Adrenal gland (tissue), 12 donors: ENCODE results near the gene LDAF1. TPM values are rescaled to one million over a fixed set of nuclear protein-coding genes. Genes with fewer than 3 reads are reported as not detected.

ENCODE experiments used
- DNase-seq, 7 donors: peaks; one replicate each; pipeline ENCODE4 v3.0.0-alpha.2; 2019 to 2020
- H3K27ac ChIP-seq, 5 donors: fragments of 200-600 bp; sonication (generic) in 4 of 5; 1 replicate in 3 of 5; 2 replicates in 2 of 5; pipeline versions ENCODE4 v1.5.1 to v1.8.0; 2016 to 2020; ENCODE audit warnings: mild to moderate bottlenecking in 1 of 5
- H3K27me3 ChIP-seq: fragments of 200-600 bp; 2 replicates; pipeline ENCODE4 v1.8.0; 2021
- H3K36me3 ChIP-seq, 2 donors: fragments of 200-600 bp; replicated peaks in 1 of 2; 1 replicate in 1 of 2; 2 replicates in 1 of 2; pipeline versions ENCODE4 v1.5.1 to v1.8.0; 2018 to 2022
- H3K4me1 ChIP-seq, 2 donors: fragments of 200-600 bp; replicated peaks in 1 of 2; 1 replicate in 1 of 2; 2 replicates in 1 of 2; pipeline versions ENCODE4 v1.5.1 to v1.8.0; 2018 to 2021
- H3K4me3 ChIP-seq, 4 donors: fragments of 200-600 bp; sonication (generic) in 3 of 4; one replicate each; pipeline ENCODE4 v1.5.1; 2016 to 2018
- H3K9me3 ChIP-seq, 3 donors: fragments of 200-600 bp; sonication (generic) in 1 of 3; replicated peaks in 1 of 3; 1 replicate in 2 of 3; 2 replicates in 1 of 3; pipeline versions ENCODE4 v1.5.1 to v1.8.0; 2016 to 2021
- CTCF ChIP-seq, 6 experiments: fragments of 450-650 bp in 4 of 6; fragments of 200-600 bp in 2 of 6; sonication (generic) in 1 of 6; IDR thresholded peaks; 1 replicate in 5 of 6; 2 replicates in 1 of 6; pipeline versions ENCODE4 v1.5.1 to v1.8.0; 2016 to 2021; ENCODE audit warnings: antibody characterized with exemption in 6 of 6, mild to moderate bottlenecking in 2 of 6, moderate library complexity in 1 of 6
- POLR2A ChIP-seq, 2 donors: fragments of 450-650 bp; IDR thresholded peaks; one replicate each; pipeline ENCODE4 v1.6.1; 2017; ENCODE audit warnings: antibody characterized with exemption in 2 of 2, mild to moderate bottlenecking in 2 of 2, moderate library complexity in 1 of 2
- WGBS, 4 donors: extraction: QIAGEN DNeasy Blood & Tissue Kit in 2 of 4; methylation state at CpG; one replicate each; pipeline versions ENCODE4 v1.1.5 to v1.1.7; 2013 to 2017; 5-methylcytosine and 5-hydroxymethylcytosine counted together
- intact Hi-C, 2 donors: fragments of 100-400 bp; cut with DNase I; formaldehyde crosslinking; loops; one replicate each; pipeline versions ENCODE4 v1.14.1 to v1.15.0; 2022 to 2023
- polyA plus RNA-seq, 3 donors: library from polyadenylated mRNA; stranded (reverse); fragments of 200-250 nt in 2 of 3; fragments of 350-450 nt in 1 of 3; fragmentation: Illumina TruSeq in 1 of 3; extraction: RNeasy Lipid Tissue Mini Kit (QIAGEN cat#74804) in 1 of 3; gene quantifications; one replicate each; pipeline ENCODE4 v1.2.3, GENCODE V29; 2013 to 2014
- total RNA-seq, 9 donors: library from RNA; depleted of rRNA in 4 of 9; stranded (reverse); fragments of >200 nt in 4 of 9; fragments of 120-200 nt in 1 of 9; fragmentation: NEBNext Ultra II Directional in 1 of 9; extraction: Animal tissue kit (Norgen Biotek cat#: 25700) in 1 of 9; gene quantifications; one replicate each; pipeline versions ENCODE4 v1.1.0 to v1.2.4, GENCODE V29; 2013 to 2023
- donor health status: healthy with polysubstance abuse.
- donor health status: Bipolar disorder and iron deficiency.
- donor health status: DM: yes; HTN: yes; CAD: no.
- donor health status: DM: no; HTN: no; CAD: no.
- donor health status: DM: no; HTN: no; CAD: no.
- donor health status: DM: yes; HTN: yes; CAD: no.

The LDAF1 gene
- total and polyA plus RNA-seq, 12 donors = 4.2 to 194 (median 49.4) TPM

GRCh38 chr16:21226749-21227148 is 68.3 kb downstream of the LDAF1 start:
- Histone ChIP-seq H3K27me3 (peaks cover 8% of the 10 kb centered on the region), H3K9me3 (peaks cover 0 to 3% (median 0%) of the 10 kb centered on the region in 3 donors), H3K4me3 (no peak overlapping the region), H3K27ac (no peak overlapping the region), H3K36me3 (no peaks in the 10 kb centered on the region), H3K4me1 (no peaks in the 10 kb centered on the region)
- TF ChIP-seq CTCF (IDR thresholded peaks at IDR 0.05) (no peak), POLR2A (IDR thresholded peaks at IDR 0.05) (no peak)
- DNase-seq = no peak
- intact Hi-C loops = no loop called here

DNA sequence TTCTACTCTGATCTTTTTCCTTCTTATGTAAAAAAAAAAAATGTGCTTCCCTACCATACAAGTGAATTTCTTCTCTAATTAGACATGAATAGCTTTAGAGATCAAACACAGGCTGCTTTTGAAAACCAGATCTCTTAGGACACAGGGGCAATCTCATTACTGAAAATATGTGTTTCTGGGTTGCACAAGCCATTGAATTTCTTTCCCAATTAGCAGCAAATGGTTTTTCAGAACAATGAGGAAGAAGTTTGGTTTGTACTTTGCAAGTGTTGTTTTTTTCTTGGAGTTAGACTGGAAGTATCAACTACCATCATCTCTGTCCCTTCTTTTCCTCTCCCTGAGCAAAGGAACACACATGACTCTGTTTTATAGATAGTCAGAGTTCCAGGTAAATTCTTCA is 69.4 kb downstream of the LDAF1 start:
- peaks cover 8% of the 10 kb centered on the region for H3K27me3 ChIP-seq
- no peaks in the 10 kb centered on the region for H3K4me1 ChIP-seq
- H3K4me3 ChIP-seq = no peak overlapping the region
- DNase-seq = no peak
- intact Hi-C loops = no loop called here
- no peak overlapping the region for H3K27ac ChIP-seq
- TF ChIP-seq POLR2A (IDR thresholded peaks at IDR 0.05) (no peak), CTCF (IDR thresholded peaks at IDR 0.05) (no peak)
- peaks cover 0 to 3% (median 0%) of the 10 kb centered on the region in 3 donors for H3K9me3 ChIP-seq
- no peaks in the 10 kb centered on the region for H3K36me3 ChIP-seq

DNA sequence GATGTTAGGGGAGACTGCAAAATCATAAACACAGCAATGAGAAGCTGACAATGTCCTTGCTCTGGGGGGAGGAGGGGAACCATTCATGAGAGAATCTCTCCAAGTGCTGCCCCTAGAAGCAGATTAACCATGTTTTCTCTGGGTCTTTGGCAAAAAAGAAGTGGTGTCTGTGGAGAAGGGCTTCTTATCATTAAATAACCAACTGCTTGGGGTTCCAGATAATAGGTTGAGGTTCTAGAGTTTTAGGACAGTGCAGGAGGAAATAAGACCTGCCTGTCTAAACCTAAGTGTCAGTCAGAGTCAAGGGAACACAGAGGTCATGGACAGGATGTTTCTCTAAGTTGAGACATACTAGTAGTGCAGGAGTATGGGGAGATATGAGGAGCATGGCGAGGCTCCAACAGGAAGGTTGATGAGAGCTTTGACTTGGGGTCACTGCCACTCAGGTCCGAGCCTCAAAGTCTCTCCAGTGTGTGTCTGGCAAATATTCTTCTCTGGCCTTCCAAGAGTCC is 69.9 kb downstream of the LDAF1 start:
- intact Hi-C loops = no loop called here
- Histone ChIP-seq H3K4me3 (no peak overlapping the region), H3K4me1 (no peaks in the 10 kb centered on the region), H3K27me3 (peaks cover 3% of the 10 kb centered on the region), H3K27ac (no peak overlapping the region), H3K9me3 (peaks cover 0 to 3% (median 0%) of the 10 kb centered on the region in 3 donors), H3K36me3 (no peaks in the 10 kb centered on the region)
- 42 to 67% (median 51%) methylated on average over 2 of the region's 2 CpGs for WGBS, 4 donors
- DNase-seq = no peak
- TF ChIP-seq POLR2A (IDR thresholded peaks at IDR 0.05) (no peak), CTCF (IDR thresholded peaks at IDR 0.05) (no peak)

Other genes starting within 250 kb of the LDAF1 start
- under 1 TPM in 5 of 9 donors, not detected in 4; 0.06 to 0.40 (median 0.18) TPM for gene DNAH3, start 7.8 kb upstream of the LDAF1 start, total RNA-seq
- gene DNAH3, start 7.8 kb upstream of the LDAF1 start, polyA plus RNA-seq = under 1 TPM in 1 of 3 donors, not detected in 2; 0.32 TPM
- gene ZP2, start 52.9 kb downstream of the LDAF1 start, total RNA-seq = not detected
- not detected for gene ZP2, start 52.9 kb downstream of the LDAF1 start, polyA plus RNA-seq
- gene ANKS4B, start 75.0 kb downstream of the LDAF1 start, total RNA-seq = not detected
- gene ANKS4B, start 75.0 kb downstream of the LDAF1 start, polyA plus RNA-seq = not detected
- gene CRYM, start 119.6 kb downstream of the LDAF1 start, total RNA-seq = under 1 TPM in 3 of 9 donors, not detected in 6; 0.22 to 0.84 (median 0.42) TPM
- gene CRYM, start 119.6 kb downstream of the LDAF1 start, polyA plus RNA-seq = under 1 TPM in 1 of 3 donors, not detected in 2; 0.56 TPM